PC-3 (cell line): Measurements from ENCODE around the gene RAG1. TPM values are rescaled to one million over a fixed set of nuclear protein-coding genes. Genes with fewer than 3 reads are reported as not detected.

Experiments used
- ATAC-seq: fragments of 200-7000 bp; cut with Tn5 transposase; 2 replicates; pipeline ENCODE4 v1.9.1; 2020; ENCODE audit warnings: mild to moderate bottlenecking, moderate library complexity
- BruUV-seq: library from RNA; stranded (reverse); fragments of 400-500 nt; replicated peaks from 2 replicates; lab custom pipeline; 2021; lab: Mats Ljungman, UMichigan
- CTCF ChIA-PET: fragments of 300-600 bp; sonication (Branson Sonifier 250); formaldehyde crosslinking; loops from one replicate; lab custom pipeline; 2022; ENCODE audit warnings: antibody characterized with exemption; lab: Charles Lee
- POLR2A ChIA-PET: fragments of 300-600 bp; sonication (Branson Sonifier 250); formaldehyde crosslinking; loops from one replicate; lab custom pipeline; 2022; ENCODE audit warnings: antibody characterized with exemption; ENCODE audit not compliant: unreplicated experiment; lab: Charles Lee
- DNase-seq: peaks from one replicate; pipeline ENCODE4 v3.0.0-alpha.2; 2015
- H2AFZ ChIP-seq: fragments of 300-600 bp; sonication (generic); 2 replicates; pipeline ENCODE4 v1.6.0; 2016; ENCODE audit warnings: antibody characterized with exemption, low read length
- H3F3A ChIP-seq: fragments of 300-600 bp; sonication (generic); one replicate; pipeline ENCODE4 v1.6.0; 2017; ENCODE audit warnings: antibody characterized with exemption, low read length, control low read depth, mild to moderate bottlenecking; ENCODE audit not compliant: unreplicated experiment
- H3K27ac ChIP-seq: fragments of 300-600 bp; sonication (generic); 2 replicates; pipeline ENCODE4 v1.5.1; 2016; ENCODE audit warnings: mild to moderate bottlenecking, low read length
- H3K27me3 ChIP-seq: fragments of 300-600 bp; sonication (generic); 2 replicates; pipeline ENCODE4 v1.6.1; 2016; ENCODE audit warnings: low read length, mixed read lengths
- H3K36me3 ChIP-seq: fragments of 300-600 bp; sonication (generic); 2 replicates; pipeline ENCODE4 v1.6.1; 2016; ENCODE audit warnings: low read depth, mixed run types, low read length, mixed read lengths
- H3K4me1 ChIP-seq: fragments of 300-600 bp; sonication (generic); 2 replicates; pipeline ENCODE4 v1.5.1; 2016; ENCODE audit warnings: low read length; ENCODE audit not compliant: insufficient read depth
- H3K4me2 ChIP-seq: fragments of 300-600 bp; sonication (generic); 2 replicates; pipeline ENCODE4 v1.6.0; 2016; ENCODE audit warnings: low read length
- H3K4me3 ChIP-seq: fragments of 300-600 bp; sonication (generic); 2 replicates; pipeline ENCODE4 v1.5.1; 2016; ENCODE audit warnings: mild to moderate bottlenecking, low read length, mixed read lengths
- H3K79me2 ChIP-seq: fragments of 300-600 bp; sonication (generic); 2 replicates; pipeline ENCODE4 v1.6.1; 2017; ENCODE audit warnings: low read length, mixed read lengths
- H3K9ac ChIP-seq: fragments of 300-600 bp; sonication (generic); 2 replicates; pipeline ENCODE4 v1.6.0; 2016; ENCODE audit warnings: mild to moderate bottlenecking, low read length
- H3K9me2 ChIP-seq: fragments of 300-600 bp; sonication (generic); replicated peaks from 2 replicates; pipeline ENCODE4 v1.6.1; 2016; ENCODE audit warnings: mixed run types, low read length, mixed read lengths
- H3K9me3 ChIP-seq: fragments of 300-600 bp; sonication (generic); 2 replicates; pipeline ENCODE4 v1.6.1; 2016; ENCODE audit warnings: low read length, mixed read lengths
- H4K20me1 ChIP-seq: fragments of 300-600 bp; sonication (generic); 2 replicates; pipeline ENCODE4 v1.6.1; 2016; ENCODE audit warnings: low read length, mixed read lengths
- CTCF ChIP-seq: fragments of 300-600 bp; sonication (generic); conservative IDR thresholded peaks from 2 replicates; pipeline ENCODE4 v1.5.1; 2017; ENCODE audit warnings: antibody characterized with exemption, low read depth, mild to moderate bottlenecking, low read length
- EZH2 ChIP-seq: fragments of 300-600 bp; sonication (generic); IDR thresholded peaks from one replicate; pipeline ENCODE4 v1.6.1; 2017; ENCODE audit warnings: antibody characterized with exemption, mild to moderate bottlenecking, low read length; ENCODE audit not compliant: unreplicated experiment
- EZH2phosphoT487 ChIP-seq: fragments of 300-600 bp; sonication (generic); IDR thresholded peaks from 2 replicates; pipeline ENCODE4 v1.6.1; 2018; ENCODE audit warnings: mild to moderate bottlenecking, antibody characterized with exemption, low read length, borderline replicate concordance
- intact Hi-C: fragments of 100-400 bp; cut with micrococcal nuclease; formaldehyde crosslinking; loops from 2 replicates; pipeline ENCODE4 v1.9.0; 2023
- total RNA-seq: library from RNA; depleted of rRNA; stranded (reverse); fragments of >200 nt; gene quantifications from 2 replicates; pipeline ENCODE4 v1.2.3, GENCODE V29; 2014

RAG1 gene
- total RNA-seq, 1 experiment from 2014 or later = 0.15 TPM

GRCh38 chr11:36557991-36558390, 9.8 kb upstream of the RAG1 start:
- Histone ChIP-seq H3K9me2 (no peaks in the 10 kb centered on the region), H4K20me1 (no peaks in the 10 kb centered on the region), H3K27ac (no peak overlapping the region), H3K4me1 (no peaks in the 10 kb centered on the region), H3K9ac (no peak overlapping the region), H3K79me2 (no peaks in the 10 kb centered on the region), H2AFZ (no peak overlapping the region), H3K27me3 (peaks cover 32% of the 10 kb centered on the region), H3K36me3 (no peaks in the 10 kb centered on the region), H3F3A (no peaks in the 10 kb centered on the region), H3K9me3 (no peaks in the 10 kb centered on the region), H3K4me2 (no peak overlapping the region), H3K4me3 (no peak overlapping the region)
- no peak for TF ChIP-seq EZH2
- no peak for TF ChIP-seq EZH2phosphoT487
- no peak for TF ChIP-seq CTCF
- intact Hi-C loops = no loop called here
- ChIA-PET CTCF (no interaction called here), POLR2A (no interaction called here)
- ATAC-seq (no peak), DNase-seq (no peak)
- no TSS peak for BruUV-seq

- intact Hi-C loops = no loop called here
- DNase-seq (no peak), ATAC-seq (no peak)
- no peak overlapping the region for H3K4me3 ChIP-seq
- peaks cover 35% of the 10 kb centered on the region for H3K27me3 ChIP-seq
- POLR2A ChIA-PET = no interaction called here
- H3K9me2 ChIP-seq = no peaks in the 10 kb centered on the region
- TF ChIP-seq EZH2 (no peak), CTCF (no peak), EZH2phosphoT487 (no peak)
- H3K79me2 ChIP-seq = no peaks in the 10 kb centered on the region
- CTCF ChIA-PET = no interaction called here
- no peaks in the 10 kb centered on the region for H4K20me1 ChIP-seq
- no peak overlapping the region for H3K9ac ChIP-seq
- H3F3A ChIP-seq = no peaks in the 10 kb centered on the region
- no peak overlapping the region for H3K27ac ChIP-seq
- no peaks in the 10 kb centered on the region for H3K36me3 ChIP-seq
- BruUV-seq = no TSS peak
- no peaks in the 10 kb centered on the region for H3K4me1 ChIP-seq
- no peaks in the 10 kb centered on the region for H3K9me3 ChIP-seq
- no peak overlapping the region for H3K4me2 ChIP-seq
- H2AFZ ChIP-seq = no peak overlapping the region
These were observed 9.0 kb upstream of the RAG1 start for GRCh38 chr11:36558571-36559413.
